GM12878 (cell line): ENCODE results near the gene DPP6.

Experiments used
- CTCF ChIP-seq, 3 experiments: IDR thresholded peaks in 2 of 3; conservative IDR thresholded peaks in 1 of 3; 2 replicates each; pipeline ENCODE4 v1.5.1; 2011; ENCODE audit warnings: low read depth in 3 of 3, low read length in 3 of 3, mild to moderate bottlenecking in 3 of 3, control low read depth in 2 of 3, moderate library complexity in 2 of 3, inconsistent platforms in 1 of 3, mixed read lengths in 1 of 3; ENCODE audit not compliant: control insufficient read depth in 2 of 3, insufficient read depth in 1 of 3; ENCODE audit errors: extremely low read depth in 1 of 3
- NR2F1 ChIP-seq: fragments of 450-650 bp; conservative IDR thresholded peaks from 2 replicates; pipeline ENCODE4 v1.6.1; 2017; ENCODE audit warnings: mild to moderate bottlenecking
- POLR2A ChIP-seq: IDR thresholded peaks from 2 replicates; pipeline ENCODE4 v1.6.1; 2011; ENCODE audit warnings: low read depth, mild to moderate bottlenecking, low read length
- ZNF274 ChIP-seq: IDR thresholded peaks from one replicate; pipeline ENCODE4 v1.8.0; 2011; ENCODE audit not compliant: insufficient read length, insufficient read depth

GRCh38 chr7:154419344-154419743 is 367.1 kb downstream of the DPP6 start:
- no peak for TF ChIP-seq POLR2A
- no peak for TF ChIP-seq ZNF274
- no peak for TF ChIP-seq NR2F1
- no peak for TF ChIP-seq CTCF (IDR thresholded peaks at IDR 0.05 in 2 of 3, conservative IDR thresholded peaks at IDR 0.05 in 1 of 3; ENCODE audit: control insufficient read depth in 2 of 3, extremely low read depth in 1 of 3, insufficient read depth in 1 of 3, low read depth in 3 of 3, low read length in 3 of 3)
